HUES64 (cell line): ENCODE measurements around the gene TAF11L14. TPM values are rescaled to one million over a fixed set of nuclear protein-coding genes. Genes with fewer than 3 reads are reported as not detected.
"Not testable (repeated sequence)": the region's sequence is repeated elsewhere in the genome, so short reads cannot be mapped to it uniquely, and the experiment has no call there.

Experiments
- H3K27ac ChIP-seq: 2 replicates; pipeline ENCODE4 v1.7.0; 2013; ENCODE audit warnings: low read depth, low read length, inconsistent platforms
- H3K27me3 ChIP-seq: 2 replicates; pipeline ENCODE4 v1.6.1; 2013; ENCODE audit warnings: mild to moderate bottlenecking, low read length; ENCODE audit not compliant: insufficient read depth
- H3K36me3 ChIP-seq: 2 replicates; pipeline ENCODE4 v1.6.1; 2013; ENCODE audit warnings: mild to moderate bottlenecking, low read length; ENCODE audit not compliant: insufficient read depth
- H3K4me1 ChIP-seq: 2 replicates; pipeline ENCODE4 v1.6.1; 2013; ENCODE audit warnings: mild to moderate bottlenecking, low read length, moderate library complexity; ENCODE audit not compliant: insufficient read depth
- H3K4me3 ChIP-seq: 2 replicates; pipeline ENCODE4 v1.5.1; 2013; ENCODE audit warnings: mild to moderate bottlenecking, low read length, moderate library complexity
- H3K9ac ChIP-seq: 2 replicates; pipeline ENCODE4 v1.6.1; 2013; ENCODE audit warnings: mild to moderate bottlenecking, low read depth, low read length
- H3K9me3 ChIP-seq: 2 replicates; pipeline ENCODE4 v1.6.1; 2013; ENCODE audit warnings: low read depth, low read length; ENCODE audit not compliant: insufficient read depth
- WGBS: fragments of 150-250, 120-280 bp; methylation state at CpG from one replicate; pipeline ENCODE4 v1.1.7; 2013; ENCODE audit warnings: missing lambda C conversion rate; 5-methylcytosine and 5-hydroxymethylcytosine counted together
- polyA plus RNA-seq, 2 experiments: library from polyadenylated mRNA; stranded (reverse); fragments of 50-300 nt; gene quantifications; one replicate each; pipeline ENCODE4 v1.2.3, GENCODE V29; 2013

The TAF11L14 gene
- not detected for polyA plus RNA-seq (2013, experiment 1 of 2)
- polyA plus RNA-seq (2013, experiment 2 of 2), result not detected

- Histone ChIP-seq H3K9ac (no peak within 1 kb of the TSS), H3K4me1 (no peaks in the 10 kb centered on the region), H3K27me3 (no peaks in the 10 kb centered on the region), H3K4me3 (no peak within 1 kb of the TSS), H3K36me3 (no peaks in the 10 kb centered on the region), H3K27ac (no peak within 1 kb of the TSS), H3K9me3 (no peaks in the 10 kb centered on the region)
- 94% methylated on average over 5 of the region's 5 CpGs for WGBS
Measured at GRCh38 chr5:17634160-17634559, at the start of gene TAF11L14. TAF11L14 (plus strand) TSS chr5:17634460.

GRCh38 chr5:17585658-17586057 lies 48.6 kb upstream of the TAF11L14 start, which contains the start of gene TAF11L7:
TAF11L7 (minus strand) TSS chr5:17585758.
- WGBS, result no CpG with 5 or more reads among the region's 16 CpGs
- not testable (repeated sequence) for H3K9ac ChIP-seq, H3K36me3 ChIP-seq, H3K27me3 ChIP-seq, H3K4me1 ChIP-seq, H3K4me3 ChIP-seq, H3K27ac ChIP-seq, H3K9me3 ChIP-seq

- not testable (repeated sequence) for H3K27me3 ChIP-seq, H3K9me3 ChIP-seq, H3K4me3 ChIP-seq, H3K36me3 ChIP-seq, H3K27ac ChIP-seq, H3K4me1 ChIP-seq, H3K9ac ChIP-seq
- WGBS, result no CpG with 5 or more reads among the region's 16 CpGs
Measured at GRCh38 chr5:17590860-17591259, 43.4 kb upstream of the TAF11L14 start, which contains the start of gene TAF11L8. TAF11L8 (minus strand) TSS chr5:17590960.

GRCh38 chr5:17594255-17594654 lies 40.0 kb upstream of the TAF11L14 start, which contains the start of gene TAF11L9:
TAF11L9 (minus strand) TSS chr5:17594394.
- not testable (repeated sequence) for H3K27me3 ChIP-seq, H3K4me3 ChIP-seq
- 89% methylated on average over 3 of the region's 15 CpGs for WGBS

GRCh38 chr5:17597728-17598127 lies 36.5 kb upstream of the TAF11L14 start, which contains the start of gene TAF11L10:
TAF11L10 (minus strand) TSS chr5:17597828.
- not testable (repeated sequence) for H3K9ac ChIP-seq, H3K36me3 ChIP-seq, H3K27me3 ChIP-seq, H3K27ac ChIP-seq, H3K9me3 ChIP-seq, H3K4me1 ChIP-seq, H3K4me3 ChIP-seq
- WGBS, result no CpG with 5 or more reads among the region's 15 CpGs

More at GRCh38 chr5:17594255-17594654, 40.0 kb upstream of the TAF11L14 start, which contains the start of gene TAF11L9:
- not testable (repeated sequence) for H3K36me3 ChIP-seq, H3K9ac ChIP-seq, H3K4me1 ChIP-seq, H3K9me3 ChIP-seq, H3K27ac ChIP-seq

- not testable (repeated sequence) for H3K27ac ChIP-seq, H3K27me3 ChIP-seq, H3K36me3 ChIP-seq, H3K4me3 ChIP-seq, H3K4me1 ChIP-seq, H3K9ac ChIP-seq, H3K9me3 ChIP-seq
- 95% methylated on average over 4 of the region's 6 CpGs for WGBS
Measured at GRCh38 chr5:17603880-17604279, 30.4 kb upstream of the TAF11L14 start, which contains the start of gene TAF11L11. TAF11L11 (plus strand) TSS chr5:17604183.

GRCh38 chr5:17604951-17605350 lies 29.3 kb upstream of the TAF11L14 start:
- Histone ChIP-seq H3K36me3 (no peaks in the 10 kb centered on the region), H3K27ac (no peak overlapping the region), H3K9me3 (no peaks in the 10 kb centered on the region), H3K4me3 (no peak overlapping the region), H3K27me3 (no peaks in the 10 kb centered on the region), H3K9ac (no peak overlapping the region), H3K4me1 (no peaks in the 10 kb centered on the region)
- 98% methylated on average over 8 of the region's 14 CpGs for WGBS

GRCh38 chr5:17607461-17607860 lies 26.8 kb upstream of the TAF11L14 start:
- not testable (repeated sequence) for H3K27me3 ChIP-seq, H3K9ac ChIP-seq, H3K36me3 ChIP-seq, H3K4me3 ChIP-seq, H3K9me3 ChIP-seq, H3K4me1 ChIP-seq, H3K27ac ChIP-seq
- WGBS, result 87% methylated on average over 4 of the region's 4 CpGs

GRCh38 chr5:17610092-17610491 lies 24.2 kb upstream of the TAF11L14 start, which contains the start of gene TAF11L12:
TAF11L12 (plus strand) TSS chr5:17610392.
- not testable (repeated sequence) for H3K36me3 ChIP-seq, H3K4me1 ChIP-seq, H3K27me3 ChIP-seq, H3K9ac ChIP-seq, H3K27ac ChIP-seq, H3K9me3 ChIP-seq, H3K4me3 ChIP-seq
- WGBS, result 80% methylated on average over 2 of the region's 2 CpGs

GRCh38 chr5:17614872-17615605 lies 19.2 kb upstream of the TAF11L14 start:
- Histone ChIP-seq H3K27ac (no peak overlapping the region), H3K4me1 (no peaks in the 10 kb centered on the region)
- WGBS, result 94% methylated on average over 17 of the region's 17 CpGs

GRCh38 chr5:17619354-17619753 lies 14.9 kb upstream of the TAF11L14 start:
- Histone ChIP-seq H3K9me3 (no peaks in the 10 kb centered on the region), H3K27me3 (no peaks in the 10 kb centered on the region), H3K9ac (no peak overlapping the region), H3K27ac (no peak overlapping the region), H3K4me1 (no peaks in the 10 kb centered on the region), H3K36me3 (no peaks in the 10 kb centered on the region), H3K4me3 (no peak overlapping the region)
- WGBS, result 96% methylated on average over 3 of the region's 3 CpGs

More at GRCh38 chr5:17614872-17615605, 19.2 kb upstream of the TAF11L14 start:
- no peaks in the 10 kb centered on the region for H3K9me3 ChIP-seq
- H3K27me3 ChIP-seq, result no peaks in the 10 kb centered on the region
- no peak overlapping the region for H3K9ac ChIP-seq
- no peak overlapping the region for H3K4me3 ChIP-seq
- no peaks in the 10 kb centered on the region for H3K36me3 ChIP-seq
